Measurements from ENCODE around the gene MLLT3. TPM values are rescaled to one million over a fixed set of nuclear protein-coding genes. Genes with fewer than 3 reads are reported as not detected.

Gene MLLT3
- total RNA-seq, 1 experiment from 2014 or later, result 13.0 TPM

DNA sequence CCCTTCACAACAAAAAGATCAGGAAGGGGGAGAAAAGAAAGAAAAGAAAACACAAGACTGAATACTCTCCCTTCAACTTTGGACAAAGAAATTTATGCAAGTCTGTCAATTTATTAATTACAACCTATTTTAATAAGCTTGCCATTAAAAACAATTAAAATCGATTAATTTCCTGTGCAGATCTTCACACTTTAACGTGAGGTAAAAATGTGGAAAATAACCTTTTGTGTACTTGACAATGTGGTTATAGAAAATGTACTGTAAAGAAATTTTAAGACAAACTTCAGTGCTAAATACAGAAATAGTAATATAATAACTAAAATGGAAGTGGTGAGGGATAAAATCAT, 2.7 kb upstream of the MLLT3 start:
- no peak for DNase-seq (ENCODE audit: low spot score)

DNA sequence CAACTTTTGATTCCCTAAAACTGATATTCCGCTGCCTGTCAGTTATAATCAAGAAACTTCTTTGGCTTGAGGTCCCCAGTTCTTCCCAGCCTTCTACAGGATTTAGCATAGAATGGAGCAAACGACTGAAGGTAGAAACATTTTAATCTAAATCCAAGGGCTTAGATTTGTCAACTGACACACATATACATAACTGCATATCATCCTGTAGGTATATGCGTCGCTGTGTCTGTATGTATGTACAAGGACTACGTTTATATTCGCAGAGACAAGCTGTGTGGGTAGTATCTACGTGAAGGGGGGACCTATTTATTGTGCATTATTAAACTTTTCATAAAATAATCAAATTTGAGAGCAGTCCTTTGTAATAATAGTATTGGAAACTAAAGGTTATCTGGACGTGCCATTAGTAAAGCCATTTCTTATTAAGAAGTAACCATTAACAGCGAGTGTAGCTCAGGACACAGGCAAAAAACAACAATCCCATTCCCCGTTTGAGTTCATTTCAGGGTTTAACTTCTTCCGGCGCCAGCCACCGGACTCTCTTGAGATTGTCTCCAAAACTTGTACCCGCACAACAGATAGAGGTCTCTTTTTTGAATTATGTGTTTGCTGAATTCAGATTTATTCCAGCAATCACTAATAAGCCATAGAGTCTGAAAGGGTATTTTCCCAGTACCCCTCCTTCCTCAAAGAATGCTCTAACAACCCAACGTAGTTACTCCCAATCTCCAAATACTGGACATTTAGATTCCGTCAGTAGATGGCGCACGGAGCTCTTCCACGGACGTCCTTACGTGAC, 2.1 kb upstream of the MLLT3 start:
- DNase-seq (ENCODE audit: low spot score), result peak; percentile 53

DNA sequence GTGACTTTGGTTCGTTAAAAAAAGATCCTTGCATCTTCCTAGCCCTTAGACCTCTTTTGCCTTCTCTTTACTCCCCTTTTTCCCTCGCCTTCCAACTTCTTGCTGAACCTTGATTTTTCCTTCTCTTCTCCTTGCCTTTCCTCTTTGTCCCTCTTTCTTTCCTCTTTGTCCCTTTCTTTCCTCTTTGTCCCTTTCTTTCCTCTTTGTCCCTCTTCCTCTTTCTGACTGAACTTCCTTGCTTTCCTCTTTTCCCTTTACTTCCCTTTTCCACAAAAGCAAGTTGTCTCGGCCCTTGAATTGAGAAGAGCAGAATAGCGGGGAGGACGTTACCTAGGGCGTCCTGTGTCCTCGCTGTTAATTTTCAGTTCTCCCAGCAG, 1.4 kb upstream of the MLLT3 start:
- no peak for DNase-seq (ENCODE audit: low spot score)

DNA sequence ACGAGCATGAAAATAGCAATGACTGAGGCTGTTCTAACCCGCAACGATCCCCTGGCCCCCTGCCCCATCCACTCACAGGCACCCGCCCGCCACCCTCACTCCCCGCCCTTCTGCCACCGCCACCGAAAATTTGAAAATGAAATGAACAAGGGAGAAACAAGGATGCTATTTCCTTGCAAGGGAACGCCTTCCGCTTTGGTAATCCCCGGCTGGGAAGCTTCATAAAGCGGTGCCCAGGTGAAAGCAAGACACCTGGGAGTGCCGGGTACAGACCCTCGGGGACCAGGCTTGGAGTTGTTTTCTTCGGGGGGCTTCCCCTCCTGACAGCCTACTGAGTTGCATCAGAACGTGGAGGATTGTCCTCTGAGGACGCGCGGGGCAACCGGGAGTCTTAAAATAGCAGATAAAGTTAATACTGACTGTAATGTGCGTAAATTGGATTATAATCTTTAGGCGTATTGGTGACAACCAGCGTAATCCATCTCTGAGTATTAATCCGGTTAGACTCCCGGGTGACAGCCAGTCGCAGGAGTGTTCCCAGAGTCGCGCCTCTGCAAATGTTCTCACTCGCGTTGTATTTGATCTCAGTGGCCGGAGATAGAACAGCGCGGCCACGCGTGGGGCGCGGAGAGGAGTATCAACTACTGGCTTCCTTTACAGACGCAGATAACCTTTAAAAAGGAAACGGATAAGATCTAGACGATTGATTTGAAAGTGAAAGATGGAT, 885 bp upstream of the MLLT3 start:
- DNase-seq (ENCODE audit: low spot score), result no peak

DNA sequence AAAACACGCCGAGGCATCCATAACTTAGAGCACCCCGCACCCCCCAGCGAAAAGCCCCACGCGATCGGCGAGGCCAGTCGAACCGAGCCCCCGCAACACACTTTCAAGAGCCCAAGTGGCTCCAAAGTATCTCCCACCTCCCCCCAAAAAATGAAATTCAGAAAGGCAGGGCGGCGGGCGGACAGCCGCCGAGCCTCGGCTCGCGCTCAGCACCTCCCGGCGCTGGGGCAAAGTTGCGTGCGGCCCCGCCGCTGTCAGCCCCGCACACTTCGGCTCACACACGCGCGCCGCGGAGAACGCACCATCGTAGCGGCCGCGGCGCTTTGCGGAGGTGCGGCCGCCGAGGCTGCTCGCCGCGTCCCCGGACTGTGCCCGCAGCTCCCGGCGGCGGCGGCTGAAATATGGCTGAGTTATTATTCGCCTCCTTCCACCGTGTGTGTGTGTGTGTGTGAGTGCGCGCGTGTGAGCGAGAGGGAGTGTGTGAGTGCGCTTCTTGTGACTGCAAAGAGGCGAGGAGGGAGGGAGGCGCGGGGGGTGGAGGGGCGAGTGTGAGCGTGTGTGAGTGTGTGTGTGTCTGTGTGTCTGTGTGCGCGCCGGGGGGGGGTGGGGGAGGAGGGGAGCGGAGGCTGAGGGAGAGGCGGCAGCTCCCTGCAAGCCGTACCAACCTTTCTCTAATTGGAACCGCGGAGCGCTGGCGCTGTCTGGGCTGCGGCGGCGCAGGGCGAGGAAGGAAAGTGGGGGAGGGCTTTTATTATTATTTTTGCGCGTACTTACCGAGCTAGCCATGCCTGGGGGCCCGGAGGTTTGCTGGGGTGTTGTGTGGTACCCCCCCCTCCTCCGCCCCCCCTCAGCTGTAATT, 599 bp downstream of the MLLT3 start:
- DNase-seq (ENCODE audit: low spot score), result no peak

DNA sequence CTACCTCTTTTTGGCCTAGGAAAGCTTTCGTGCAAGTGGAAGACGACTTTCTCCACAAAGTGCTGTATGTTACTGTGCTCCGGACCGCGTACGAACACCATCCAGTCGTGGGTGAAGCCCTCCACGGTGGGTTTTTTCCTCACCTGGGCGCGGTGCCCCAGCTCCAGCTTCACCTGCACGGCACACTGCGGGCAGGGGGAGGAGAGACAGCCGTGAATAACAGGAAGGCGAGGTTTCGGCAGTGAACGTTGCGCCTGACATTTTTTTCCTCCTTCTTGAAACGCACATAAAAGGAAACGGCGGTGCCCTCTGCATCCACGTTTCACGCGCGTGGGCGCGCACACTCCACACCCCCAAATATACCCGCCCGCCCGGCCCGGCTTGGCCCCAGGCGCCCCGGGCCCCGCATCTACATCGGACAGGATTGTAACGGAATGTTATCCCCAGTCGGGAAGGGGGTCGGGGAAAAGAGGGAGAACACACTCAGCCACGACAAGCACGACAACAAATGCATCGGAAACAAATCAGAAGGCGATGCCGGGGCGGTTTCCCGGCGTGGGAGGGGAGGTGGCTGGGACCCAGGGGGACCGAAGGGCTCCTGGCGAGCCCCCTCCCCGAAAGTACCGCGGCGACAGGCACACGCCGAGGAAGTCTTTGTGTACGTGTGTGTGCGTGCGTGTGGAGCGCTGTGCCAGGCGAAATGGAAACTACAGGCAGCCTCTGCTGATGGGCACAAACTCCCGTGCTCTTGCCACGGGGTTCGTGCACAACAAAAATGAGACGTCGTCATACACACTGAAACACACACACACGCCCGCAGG, 1.4 kb downstream of the MLLT3 start:
- peak; percentile 8 for DNase-seq (ENCODE audit: low spot score)

DNA sequence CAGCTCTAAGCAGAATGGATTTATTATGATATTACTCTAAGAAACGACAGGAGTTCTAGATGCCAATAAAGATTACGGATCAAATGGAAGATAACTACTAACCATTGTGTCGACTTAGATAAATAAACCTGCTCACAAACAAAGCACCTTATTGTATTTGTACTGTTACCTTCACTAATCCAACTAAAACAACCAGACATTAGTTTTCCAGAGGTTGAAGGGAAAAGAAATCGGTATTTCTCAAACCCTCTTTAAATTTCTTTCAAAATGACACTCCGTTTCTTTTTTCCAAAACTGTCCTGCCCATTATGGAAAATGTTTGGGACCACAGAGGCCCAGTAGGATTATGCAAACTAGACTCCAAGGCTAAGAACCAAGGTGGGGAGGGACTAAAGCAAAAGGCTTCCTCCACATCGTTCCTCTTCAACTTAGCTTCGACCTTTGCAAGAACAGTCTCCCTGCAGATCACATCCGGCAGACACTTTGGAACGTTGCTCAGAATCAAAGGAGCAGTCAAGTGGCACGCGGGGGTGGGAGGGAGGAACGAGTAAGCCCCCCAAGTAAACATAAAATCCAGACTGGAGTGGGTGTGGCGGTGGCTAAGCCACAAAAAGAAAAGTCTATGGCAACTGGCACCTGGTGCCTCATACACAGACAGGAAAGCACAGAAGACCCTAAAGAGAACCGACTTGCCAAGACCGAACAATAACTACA, 2.7 kb downstream of the MLLT3 start:
- no peak for DNase-seq (ENCODE audit: low spot score)

DNA sequence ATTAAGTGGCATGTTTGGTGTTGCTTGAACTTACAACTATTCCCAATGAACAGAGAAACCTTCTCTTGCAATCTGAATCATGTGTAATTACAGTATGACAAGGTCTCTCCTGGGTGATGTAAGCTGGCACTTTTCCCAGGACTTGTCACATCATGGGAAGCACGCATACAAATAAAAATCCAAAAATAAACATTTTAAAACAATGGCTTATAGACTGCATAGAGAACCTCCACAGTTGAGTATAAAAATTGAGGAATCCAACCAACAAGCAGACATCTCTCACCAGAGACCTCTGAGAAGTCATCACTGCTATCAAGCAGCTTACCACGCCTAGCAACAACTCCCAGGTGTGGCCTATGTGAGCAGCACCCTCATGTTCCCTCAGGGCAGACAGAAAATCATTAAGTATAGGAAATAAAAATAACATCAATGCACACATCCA, 3.9 kb downstream of the MLLT3 start:
- DNase-seq (ENCODE audit: low spot score), result peak; percentile 55

DNA sequence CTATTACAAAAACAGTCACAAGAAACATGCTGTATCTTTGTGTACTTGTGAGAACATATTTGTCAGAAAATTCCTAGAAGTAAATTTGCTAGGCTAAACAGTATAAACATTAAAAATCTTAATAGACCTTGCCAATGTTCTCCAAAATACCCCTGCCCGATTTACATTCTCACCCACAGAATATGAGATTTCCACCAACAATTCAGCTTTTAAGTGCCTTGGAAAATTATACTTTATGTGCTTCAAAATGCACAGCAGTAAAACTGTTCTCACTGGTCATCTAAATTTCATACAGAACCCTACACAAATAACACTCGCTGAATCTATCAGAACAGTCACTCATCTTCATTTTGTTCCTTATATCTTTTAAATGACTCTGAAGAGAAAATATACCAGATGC, 5.5 kb downstream of the MLLT3 start:
- no peak for DNase-seq (ENCODE audit: low spot score)

DNA sequence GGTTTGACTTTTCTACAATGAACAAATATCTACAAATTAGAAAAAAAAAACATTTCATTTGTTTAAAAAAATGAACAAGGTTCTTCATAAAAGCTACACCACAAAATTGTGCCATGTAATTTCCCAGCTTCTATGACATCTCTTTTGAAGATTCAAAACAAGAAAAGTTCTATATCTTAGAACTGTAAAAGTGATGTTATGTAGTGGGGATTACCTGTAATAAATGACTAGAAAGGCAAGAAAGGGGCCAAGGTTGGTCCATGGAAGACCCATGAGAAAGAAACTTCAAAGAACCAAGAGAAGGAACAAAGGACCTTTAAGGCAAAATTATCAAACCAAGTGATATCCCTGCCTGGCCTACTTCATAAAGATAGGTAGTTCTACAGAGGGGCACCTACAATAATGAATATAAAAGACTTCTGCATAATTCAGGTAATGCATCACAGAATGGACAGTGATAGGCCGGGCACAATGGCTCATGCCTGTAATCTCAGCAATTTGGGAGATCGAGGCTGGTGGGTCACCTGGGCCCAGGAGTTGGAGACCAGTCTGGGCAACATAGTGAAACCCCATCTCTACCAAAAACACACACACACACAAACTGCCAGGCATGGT, 7.6 kb downstream of the MLLT3 start:
- no peak for DNase-seq (ENCODE audit: low spot score)

DNA sequence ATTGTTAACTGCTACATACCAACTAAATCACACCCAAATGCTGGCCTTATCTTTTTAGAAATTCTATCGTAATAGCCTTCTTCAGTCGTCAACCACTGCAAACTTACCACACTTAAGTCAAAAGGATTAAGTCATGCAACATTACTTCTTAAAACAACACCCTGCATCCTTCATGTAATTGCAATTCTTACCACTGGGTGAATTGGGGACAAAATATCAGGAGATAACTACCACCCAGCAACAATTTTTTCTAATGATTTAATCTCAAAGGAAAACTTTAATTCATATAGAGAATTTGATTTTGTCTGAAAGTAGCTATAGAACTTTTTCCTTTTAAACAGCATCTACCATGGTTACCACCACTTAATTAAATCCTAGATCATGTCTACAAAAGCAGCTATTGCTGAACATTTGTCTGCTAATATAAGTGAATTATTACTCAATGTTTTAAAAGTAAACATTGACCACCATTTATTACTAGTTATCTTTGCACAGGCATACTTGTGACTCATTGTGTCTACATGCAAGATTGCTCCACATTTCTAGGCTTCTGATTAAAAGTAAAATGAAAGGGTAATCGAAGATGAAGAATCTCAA, 10.5 kb downstream of the MLLT3 start:
- peak; percentile 32 for DNase-seq (ENCODE audit: low spot score)

DNA sequence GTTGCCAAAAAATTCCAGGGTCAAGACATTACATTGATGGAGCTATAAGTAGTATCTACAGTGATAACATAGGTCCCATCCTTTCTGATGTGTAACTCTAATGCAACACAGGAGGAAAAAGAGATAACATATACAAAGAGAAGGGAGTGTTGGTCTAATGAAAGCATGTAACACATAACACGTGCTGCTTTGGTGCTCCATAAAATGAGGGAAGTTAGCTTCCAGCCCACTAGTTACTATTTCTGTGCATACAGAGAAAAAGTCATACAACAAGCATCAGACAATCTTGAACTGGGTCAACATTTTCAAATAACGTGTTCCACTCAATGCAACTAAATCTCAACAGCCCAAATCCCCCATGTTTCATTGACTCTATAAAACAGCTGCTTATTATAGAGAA, 11.7 kb downstream of the MLLT3 start:
- DNase-seq (ENCODE audit: low spot score), result no peak

DNA sequence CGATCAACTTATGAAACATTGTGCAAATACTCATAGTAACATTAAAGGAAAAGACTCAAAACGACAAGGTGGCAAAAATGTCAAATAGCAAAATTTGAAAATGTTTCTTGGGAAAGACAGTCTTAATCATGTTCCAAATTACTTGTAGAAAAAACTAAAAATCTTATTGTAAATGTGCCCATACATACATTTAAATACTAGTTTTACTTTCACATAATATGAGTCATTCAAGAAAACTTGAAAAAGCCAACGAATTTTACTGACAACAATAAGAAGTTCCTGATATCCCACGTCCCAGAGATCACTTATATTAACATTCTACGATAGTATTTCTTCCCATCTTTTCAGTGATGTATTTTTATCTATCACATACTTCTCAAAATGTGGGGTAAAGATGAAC, 13.7 kb downstream of the MLLT3 start:
- DNase-seq (ENCODE audit: low spot score), result no peak

DNA sequence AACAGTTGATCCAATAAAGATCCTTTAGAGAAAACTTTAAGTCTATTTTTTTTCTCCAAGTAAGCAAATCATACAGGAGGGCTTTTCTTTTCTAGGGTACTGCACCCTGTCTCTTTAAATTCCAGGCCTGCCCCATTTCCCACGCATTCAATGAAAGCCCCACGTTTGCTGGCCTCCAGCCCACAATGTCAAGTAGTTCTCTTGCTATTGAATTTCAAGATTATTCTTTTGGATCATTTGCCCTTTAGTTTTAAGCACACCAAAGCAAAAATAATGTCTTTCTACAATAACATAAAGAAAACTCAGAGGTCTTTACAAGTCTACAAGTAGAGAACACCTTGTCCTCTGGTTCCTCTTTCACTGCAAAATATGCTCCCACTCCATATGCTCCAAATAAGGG, 15.6 kb downstream of the MLLT3 start:
- no peak for DNase-seq (ENCODE audit: low spot score)

DNA sequence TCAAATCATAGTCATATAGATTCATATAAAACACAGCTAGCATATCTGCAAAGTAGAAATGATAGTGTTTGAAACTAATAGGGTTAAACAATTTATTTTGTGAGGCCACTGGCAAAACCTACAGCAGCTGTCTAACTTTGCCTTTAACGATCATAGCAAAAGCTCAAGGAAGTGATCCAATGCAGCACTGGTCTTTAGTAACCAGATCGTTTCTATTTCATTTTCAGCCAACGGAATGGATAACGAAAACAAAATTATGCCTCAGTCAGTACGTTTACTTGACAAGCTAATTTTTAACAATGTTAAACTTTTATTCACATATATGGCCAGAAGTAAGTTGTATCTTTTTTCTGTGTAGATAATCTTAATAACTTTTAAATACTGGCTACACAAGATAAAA, 17.7 kb downstream of the MLLT3 start:
- DNase-seq (ENCODE audit: low spot score), result no peak

DNA sequence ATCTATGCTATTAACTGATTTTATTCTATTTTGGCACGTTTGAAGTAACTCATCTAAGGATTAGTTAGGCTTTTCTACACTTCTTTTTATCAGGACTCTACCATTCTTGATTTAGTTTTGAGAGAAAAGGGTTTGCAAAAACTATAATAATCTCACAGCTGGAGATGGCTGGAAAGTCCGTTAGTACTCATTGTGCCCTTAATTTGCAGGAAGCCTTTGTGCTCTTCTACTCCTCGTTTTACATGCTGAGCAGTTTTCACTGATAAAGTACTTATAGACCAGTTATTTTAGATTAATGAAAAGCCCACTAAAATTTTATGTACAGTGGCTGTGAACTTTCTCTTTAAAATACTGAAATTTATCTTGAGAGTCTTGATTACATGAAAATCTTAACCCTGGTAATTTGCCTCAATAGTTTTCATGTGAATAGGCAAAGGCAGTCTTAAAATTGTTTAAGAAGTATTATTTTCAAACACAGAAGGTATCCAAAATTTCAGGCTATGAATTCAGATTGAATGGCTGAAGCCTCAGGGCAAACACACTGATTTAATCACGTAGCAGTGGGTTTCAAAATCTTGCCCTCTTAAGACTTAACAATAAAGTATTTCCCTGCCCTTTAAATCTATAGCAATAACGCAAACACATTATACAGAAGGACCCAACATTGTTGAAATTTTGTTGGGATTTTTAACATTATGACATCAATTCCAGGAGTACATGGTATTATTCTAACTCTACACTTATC, 18.6 kb downstream of the MLLT3 start:
- no peak for DNase-seq (ENCODE audit: low spot score)

DNA sequence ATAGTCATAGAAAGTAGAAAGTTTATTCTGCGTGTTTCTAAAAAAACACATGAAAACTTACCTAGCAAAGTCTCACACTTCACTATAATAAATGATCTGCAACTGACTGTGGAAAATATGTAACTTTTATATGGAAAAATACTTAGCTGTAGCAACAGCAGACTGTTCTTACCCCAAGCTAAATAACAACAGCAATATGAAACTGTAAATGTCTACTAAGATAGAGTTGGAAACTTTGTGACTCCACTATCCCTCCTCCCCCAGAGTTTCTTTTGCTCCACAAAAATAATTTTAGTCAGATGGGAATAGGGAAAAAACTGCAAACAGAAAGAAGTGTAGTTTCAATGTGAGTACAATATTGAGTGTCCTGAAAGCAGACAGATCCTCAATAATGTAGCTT, 21.0 kb downstream of the MLLT3 start:
- DNase-seq (ENCODE audit: low spot score), result no peak

DNA sequence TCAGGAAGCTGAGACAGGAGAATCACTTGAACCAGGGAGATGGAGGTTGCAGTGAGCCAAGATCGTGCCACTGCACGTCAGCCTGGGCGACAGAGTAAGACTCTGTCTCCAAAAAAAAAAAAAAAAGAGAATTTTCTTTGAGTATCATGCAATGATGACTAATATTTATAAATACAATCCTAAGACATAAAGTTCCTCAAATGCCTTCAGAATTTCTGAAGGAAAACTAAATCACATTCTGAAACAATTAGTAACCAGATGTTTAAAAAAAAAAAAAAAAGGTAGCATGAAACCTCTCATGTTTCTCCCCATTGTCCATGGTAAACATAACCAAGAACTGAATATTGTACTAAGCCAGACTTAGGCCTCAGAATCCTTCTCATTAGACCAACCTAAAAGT, 23.1 kb downstream of the MLLT3 start:
- no peak for DNase-seq (ENCODE audit: low spot score)

DNA sequence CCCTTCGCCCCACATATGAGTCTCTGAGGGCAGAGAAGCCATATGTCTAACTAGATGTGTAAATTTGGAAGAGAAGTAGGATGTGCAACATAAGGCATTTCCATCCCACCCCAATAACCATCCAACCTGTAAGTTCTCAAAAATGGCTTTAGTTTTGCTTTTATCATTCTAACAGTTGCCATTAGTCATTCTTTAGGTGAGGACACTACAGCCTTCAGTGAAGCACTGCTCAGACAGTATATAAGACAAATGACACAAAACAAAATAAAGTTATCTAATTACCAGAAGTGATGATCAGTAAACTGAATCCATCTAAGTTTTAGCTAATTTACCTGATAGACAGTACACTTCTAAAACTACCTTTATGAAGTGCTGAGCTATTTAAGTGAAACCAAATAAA, 23.9 kb downstream of the MLLT3 start:
- DNase-seq (ENCODE audit: low spot score), result no peak
